Smooth muscle cell (in vitro differentiated cells): ENCODE measurements around the gene LRCH3. TPM values are rescaled to one million over a fixed set of nuclear protein-coding genes. Genes with fewer than 3 reads are reported as not detected.
"Not testable (repeated sequence)": the region's sequence is repeated elsewhere in the genome, so short reads cannot be mapped to it uniquely, and the experiment has no call there.

Experiments
- DNase-seq: peaks from one replicate; lab custom pipeline; 2025; ENCODE audit not compliant: unreplicated experiment; lab: John Stamatoyannopoulos, UW
- H2AFZ ChIP-seq: fragments of 200-600 bp; sonication (generic); 2 replicates; pipeline ENCODE4 v1.6.0; 2016; ENCODE audit warnings: antibody characterized with exemption, low read depth, mild to moderate bottlenecking
- H3F3A ChIP-seq: fragments of 200-600 bp; sonication (generic); 2 replicates; pipeline ENCODE4 v1.6.0; 2017; ENCODE audit warnings: antibody characterized with exemption, low read depth
- H3K27ac ChIP-seq: fragments of 200-600 bp; sonication (generic); 2 replicates; pipeline ENCODE4 v1.5.1; 2016; ENCODE audit warnings: low read depth, mild to moderate bottlenecking
- H3K27me3 ChIP-seq: fragments of 200-600 bp; sonication (generic); 2 replicates; pipeline ENCODE4 v1.6.1; 2016; ENCODE audit warnings: low read depth, mild to moderate bottlenecking
- H3K36me3 ChIP-seq: fragments of 200-600 bp; sonication (generic); 2 replicates; pipeline ENCODE4 v1.5.1; 2016; ENCODE audit warnings: low read depth
- H3K4me1 ChIP-seq: fragments of 200-600 bp; sonication (generic); 2 replicates; pipeline ENCODE4 v1.5.1; 2016; ENCODE audit warnings: low read depth
- H3K4me2 ChIP-seq: fragments of 200-600 bp; sonication (generic); 2 replicates; pipeline ENCODE4 v1.6.0; 2016; ENCODE audit warnings: mild to moderate bottlenecking
- H3K4me3 ChIP-seq: fragments of 200-600 bp; sonication (generic); 2 replicates; pipeline ENCODE4 v1.5.1; 2016; ENCODE audit warnings: mild to moderate bottlenecking
- H3K79me2 ChIP-seq: fragments of 200-600 bp; sonication (generic); 2 replicates; pipeline ENCODE4 v1.6.0; 2016; ENCODE audit warnings: low read depth, mild to moderate bottlenecking
- H3K9ac ChIP-seq: fragments of 200-600 bp; sonication (generic); 2 replicates; pipeline ENCODE4 v1.6.0; 2016; ENCODE audit warnings: low read depth
- H3K9me3 ChIP-seq: fragments of 200-600 bp; sonication (generic); replicated peaks from 2 replicates; pipeline ENCODE4 v1.5.1; 2016; ENCODE audit warnings: low read depth
- H4K20me1 ChIP-seq: fragments of 200-600 bp; sonication (generic); 2 replicates; pipeline ENCODE4 v1.6.0; 2016; ENCODE audit warnings: low read depth
- WGBS: methylation state at CpG from one replicate; pipeline ENCODE4 v1.1.7; 2016; ENCODE audit warnings: low lambda C conversion rate; 5-methylcytosine and 5-hydroxymethylcytosine counted together
- polyA plus RNA-seq: library from polyadenylated mRNA; unstranded; fragments of >200 nt; fragmentation: Nextera tagmentation; extraction: Ambion mirVana; gene quantifications from 2 replicates; pipeline ENCODE4 v1.2.1, GENCODE V29; 2016
- small RNA-seq: library from RNA; depleted of rRNA; stranded (forward); fragments of <200 nt; gene quantifications from one replicate; pipeline ENCODE3, GENCODE V24; 2014
- total RNA-seq: library from RNA; depleted of rRNA; stranded (reverse); fragments of >200 nt; gene quantifications from 2 replicates; pipeline ENCODE4 v1.2.3, GENCODE V29; 2014
- TF ChIP-seq, protein P1 (sequence below): fragments of 200-600 bp; sonication (generic); IDR thresholded peaks from 2 replicates; pipeline ENCODE4 v1.5.1; 2017; ENCODE audit warnings: borderline replicate concordance, mild to moderate bottlenecking, antibody characterized with exemption; ENCODE audit not compliant: insufficient read depth, poor library complexity, severe bottlenecking

Gene LRCH3
- total and polyA plus RNA-seq, 2 experiments from 2014 or later = 15.6 to 31.7 TPM

DNA sequence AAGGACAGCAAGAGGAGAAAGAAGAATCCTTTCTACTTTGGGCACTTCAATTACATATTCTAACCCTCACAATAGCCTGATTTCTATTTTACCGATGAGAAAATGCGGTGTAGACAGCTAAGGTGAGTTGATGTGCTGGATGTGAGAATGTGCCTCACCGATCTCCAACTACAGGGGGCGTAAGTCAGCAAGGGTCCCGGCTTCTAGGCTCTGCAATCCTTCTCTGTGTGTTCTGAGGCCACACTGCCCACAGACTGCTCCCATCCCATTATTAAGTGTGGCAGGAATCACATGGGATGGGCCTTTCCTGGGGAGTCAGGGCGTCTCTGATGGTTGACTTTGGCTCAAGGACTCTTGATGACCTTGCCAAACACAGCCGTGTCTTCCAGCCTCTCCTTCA lies 135.4 kb downstream of the LRCH3 start:
- no peaks in the 10 kb centered on the region for H3K27me3 ChIP-seq
- H3F3A ChIP-seq = no peaks in the 10 kb centered on the region
- H4K20me1 ChIP-seq = no peaks in the 10 kb centered on the region
- no peak for DNase-seq
- no peaks in the 10 kb centered on the region for H3K9me3 ChIP-seq
- no peak overlapping the region for H2AFZ ChIP-seq
- no peak overlapping the region for H3K27ac ChIP-seq
- TF ChIP-seq, protein P1, sequence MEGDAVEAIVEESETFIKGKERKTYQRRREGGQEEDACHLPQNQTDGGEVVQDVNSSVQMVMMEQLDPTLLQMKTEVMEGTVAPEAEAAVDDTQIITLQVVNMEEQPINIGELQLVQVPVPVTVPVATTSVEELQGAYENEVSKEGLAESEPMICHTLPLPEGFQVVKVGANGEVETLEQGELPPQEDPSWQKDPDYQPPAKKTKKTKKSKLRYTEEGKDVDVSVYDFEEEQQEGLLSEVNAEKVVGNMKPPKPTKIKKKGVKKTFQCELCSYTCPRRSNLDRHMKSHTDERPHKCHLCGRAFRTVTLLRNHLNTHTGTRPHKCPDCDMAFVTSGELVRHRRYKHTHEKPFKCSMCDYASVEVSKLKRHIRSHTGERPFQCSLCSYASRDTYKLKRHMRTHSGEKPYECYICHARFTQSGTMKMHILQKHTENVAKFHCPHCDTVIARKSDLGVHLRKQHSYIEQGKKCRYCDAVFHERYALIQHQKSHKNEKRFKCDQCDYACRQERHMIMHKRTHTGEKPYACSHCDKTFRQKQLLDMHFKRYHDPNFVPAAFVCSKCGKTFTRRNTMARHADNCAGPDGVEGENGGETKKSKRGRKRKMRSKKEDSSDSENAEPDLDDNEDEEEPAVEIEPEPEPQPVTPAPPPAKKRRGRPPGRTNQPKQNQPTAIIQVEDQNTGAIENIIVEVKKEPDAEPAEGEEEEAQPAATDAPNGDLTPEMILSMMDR = peak; percentile 11
- WGBS = 72% methylated on average over 7 of the region's 7 CpGs
- H3K79me2 ChIP-seq = no peaks in the 10 kb centered on the region
- no peak overlapping the region for H3K4me3 ChIP-seq
- no peak overlapping the region for H3K9ac ChIP-seq
- H3K4me1 ChIP-seq = no peaks in the 10 kb centered on the region
- no peaks in the 10 kb centered on the region for H3K36me3 ChIP-seq
- no peak overlapping the region for H3K4me2 ChIP-seq

- WGBS = 94% methylated on average over 3 of the region's 3 CpGs
These were observed 136.5 kb downstream of the LRCH3 start for GRCh38 chr3:197927578-197927977.

DNA sequence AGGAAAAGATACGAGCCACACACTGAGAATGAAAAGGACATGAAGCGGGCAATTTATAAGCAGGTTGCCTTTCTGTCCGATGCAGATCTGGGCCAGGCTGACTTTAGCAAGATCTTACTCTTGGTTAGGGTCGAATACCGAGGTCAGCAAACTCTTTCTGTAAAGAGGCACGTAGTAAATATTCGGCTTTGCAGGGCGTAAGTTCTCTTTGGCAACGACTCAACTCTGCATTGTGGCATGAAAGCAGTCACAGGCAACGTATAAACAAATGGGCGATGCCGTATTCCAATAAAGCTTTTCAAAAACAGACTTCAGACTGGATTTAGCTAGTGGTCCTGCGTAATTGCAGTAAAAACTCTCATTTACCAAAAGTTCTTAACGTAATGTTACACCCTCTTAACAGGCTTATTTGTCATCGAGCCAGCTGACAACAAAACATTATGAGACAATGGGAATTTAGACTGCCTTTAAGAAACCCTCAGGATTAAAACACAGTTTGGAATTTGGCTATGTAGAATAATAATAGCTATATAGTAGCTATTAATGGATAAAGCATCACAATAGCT lies 145.8 kb downstream of the LRCH3 start:
- Histone ChIP-seq H3K27me3 (no peaks in the 10 kb centered on the region), H3K79me2 (no peaks in the 10 kb centered on the region), H3K9ac (no peak overlapping the region), H3K9me3 (no peaks in the 10 kb centered on the region), H3K4me1 (no peaks in the 10 kb centered on the region), H3K36me3 (no peaks in the 10 kb centered on the region), H3K4me3 (no peak overlapping the region), H3F3A (no peaks in the 10 kb centered on the region), H3K27ac (no peak overlapping the region), H4K20me1 (no peaks in the 10 kb centered on the region), H2AFZ (no peak overlapping the region), H3K4me2 (no peak overlapping the region)
- WGBS = 90% methylated on average over 15 of the region's 15 CpGs
- DNase-seq = no peak
- TF ChIP-seq, protein P1 = no peak

More at GRCh38 chr3:197927578-197927977, 136.5 kb downstream of the LRCH3 start:
- not testable (repeated sequence) for H3K36me3 ChIP-seq, DNase-seq, H3K4me2 ChIP-seq, H3K27ac ChIP-seq, H2AFZ ChIP-seq, H3K79me2 ChIP-seq, H3K4me1 ChIP-seq, H3K9me3 ChIP-seq, H3K9ac ChIP-seq, H4K20me1 ChIP-seq, H3F3A ChIP-seq, H3K4me3 ChIP-seq, H3K27me3 ChIP-seq

Small RNA genes within 50 kb of the gene (small RNA-seq; reads per million reads assigned to genes)
- gene RNU6-858P = not detected

Other genes starting within 250 kb of the LRCH3 start
- 5.6 and 7.2 TPM in 2 replicates for gene BDH1, start 235.3 kb upstream of the LRCH3 start, total RNA-seq
- 4.0 and 7.5 TPM in 2 replicates for gene BDH1, start 235.3 kb upstream of the LRCH3 start, polyA plus RNA-seq
- 6.0 and 7.5 TPM in 2 replicates for gene RUBCN, start 54.4 kb upstream of the LRCH3 start, total RNA-seq
- gene RUBCN, start 54.4 kb upstream of the LRCH3 start, polyA plus RNA-seq = 8.3 and 10.5 TPM in 2 replicates
- 32.7 and 78.1 TPM in 2 replicates for gene FYTTD1, start 41.4 kb upstream of the LRCH3 start, total RNA-seq
- gene FYTTD1, start 41.4 kb upstream of the LRCH3 start, polyA plus RNA-seq = 33.2 and 40.7 TPM in 2 replicates
- 969 and 1,156 TPM in 2 replicates for gene RPL35A, start 158.9 kb downstream of the LRCH3 start, total RNA-seq
- gene RPL35A, start 158.9 kb downstream of the LRCH3 start, polyA plus RNA-seq = 778 and 854 TPM in 2 replicates
- gene LMLN, start 169.0 kb downstream of the LRCH3 start, total RNA-seq = 5.0 and 7.8 TPM in 2 replicates
- gene LMLN, start 169.0 kb downstream of the LRCH3 start, polyA plus RNA-seq = 2.1 and 3.7 TPM in 2 replicates